GM15510 (cell line): ENCODE data around the gene FBXO4.

Source experiments
- POLR2A ChIP-seq: IDR thresholded peaks from 3 replicates; pipeline ENCODE4 v1.6.1; 2011; ENCODE audit warnings: borderline replicate concordance; ENCODE audit not compliant: insufficient read length; ENCODE audit errors: extremely low read depth

Gene FBXO4

GRCh38 chr5:41955432-41956024 lies 30.4 kb downstream of the FBXO4 start:
- no peak for TF ChIP-seq POLR2A

- TF ChIP-seq POLR2A, result no peak
Measured at GRCh38 chr5:41956943-41957342, 31.9 kb downstream of the FBXO4 start.

- no peak for TF ChIP-seq POLR2A
Measured at GRCh38 chr5:41960481-41960880, 35.4 kb downstream of the FBXO4 start.

- TF ChIP-seq POLR2A, result no peak
Measured at GRCh38 chr5:41961736-41962135, 36.7 kb downstream of the FBXO4 start.

GRCh38 chr5:41962491-41962890 lies 37.4 kb downstream of the FBXO4 start:
- TF ChIP-seq POLR2A, result no peak

- no peak for TF ChIP-seq POLR2A
Measured at GRCh38 chr5:41966401-41967105, 41.5 kb downstream of the FBXO4 start.

GRCh38 chr5:41967401-41967800 lies 42.3 kb downstream of the FBXO4 start:
- TF ChIP-seq POLR2A, result no peak

GRCh38 chr5:41968153-41968723 lies 43.2 kb downstream of the FBXO4 start:
- TF ChIP-seq POLR2A, result no peak

- TF ChIP-seq POLR2A, result no peak
Measured at GRCh38 chr5:41973087-41973486, 48.0 kb downstream of the FBXO4 start.

- TF ChIP-seq POLR2A, result no peak
Measured at GRCh38 chr5:41973887-41974286, 48.8 kb downstream of the FBXO4 start.

- TF ChIP-seq POLR2A, result no peak
Measured at GRCh38 chr5:41978676-41979075, 53.6 kb downstream of the FBXO4 start.

- TF ChIP-seq POLR2A, result no peak
Measured at GRCh38 chr5:41980396-41980795, 55.3 kb downstream of the FBXO4 start.

GRCh38 chr5:41980870-41981269 lies 55.8 kb downstream of the FBXO4 start:
- no peak for TF ChIP-seq POLR2A

- no peak for TF ChIP-seq POLR2A
Measured at GRCh38 chr5:41983284-41983683, 58.2 kb downstream of the FBXO4 start.

- no peak for TF ChIP-seq POLR2A
Measured at GRCh38 chr5:41985945-41986695, 61.0 kb downstream of the FBXO4 start.
